ENCODE results near the gene DEDD2.
A peak's percentile ranks its signal among the peaks of the same experiment; 100 is the strongest.

DEDD2 gene

GRCh38 chr19:42149447-42150202 is 67.9 kb downstream of the DEDD2 start:
- TF ChIP-seq CTCF (IDR thresholded peaks at IDR 0.05; ENCODE audit: low read depth, low read length): no peak
- Histone ChIP-seq H3K27ac (peak overlapping the region; percentile 63), H3K36me3 (no peaks in the 10 kb centered on the region), H3K9me3 (ENCODE audit: severe bottlenecking) (no peaks in the 10 kb centered on the region), H3K27me3 (ENCODE audit: insufficient read depth, low read depth, severe bottlenecking) (no peaks in the 10 kb centered on the region), H3K4me3 (ENCODE audit: low read depth, low read length) (no peak overlapping the region)
- DNase-seq: no peak
